Lower leg skin (tissue), 3 donors: ENCODE data around the gene RPS6KA4.

Experiments used
- CTCF ChIP-seq, 3 donors: fragments of 450-650 bp; IDR thresholded peaks; one replicate each; pipeline ENCODE4 v1.5.1; 2016; ENCODE audit warnings: antibody characterized with exemption in 3 of 3, mild to moderate bottlenecking in 3 of 3, moderate library complexity in 2 of 3
- POLR2A ChIP-seq, 2 donors: fragments of 450-650 bp; IDR thresholded peaks; one replicate each; pipeline ENCODE4 v1.6.1; 2016 to 2017; ENCODE audit warnings: antibody characterized with exemption in 2 of 2, mild to moderate bottlenecking in 1 of 2, moderate library complexity in 1 of 2

GRCh38 chr11:64372021-64372420 is 13.1 kb downstream of the RPS6KA4 start:
- TF ChIP-seq CTCF (IDR thresholded peaks at IDR 0.05) (no peak), POLR2A (IDR thresholded peaks at IDR 0.05) (no peak)
